ENCODE measurements around the gene MAP7.

- no peak for TF ChIP-seq CTCF (IDR thresholded peaks at IDR 0.05 in 8 of 11, conservative IDR thresholded peaks at IDR 0.05 in 3 of 11)
- no peak for TF ChIP-seq POLR2A (IDR thresholded peaks at IDR 0.05)
Observed at GRCh38 chr6:136522636-136523035, 27.6 kb downstream of the MAP7 start.
